ENCODE data around the gene ZCCHC14. TPM values are rescaled to one million over a fixed set of nuclear protein-coding genes. Genes with fewer than 3 reads are reported as not detected.

ZCCHC14 gene
- total and polyA plus RNA-seq, 10 donors, result 1.6 to 18.3 (median 13.2) TPM

DNA sequence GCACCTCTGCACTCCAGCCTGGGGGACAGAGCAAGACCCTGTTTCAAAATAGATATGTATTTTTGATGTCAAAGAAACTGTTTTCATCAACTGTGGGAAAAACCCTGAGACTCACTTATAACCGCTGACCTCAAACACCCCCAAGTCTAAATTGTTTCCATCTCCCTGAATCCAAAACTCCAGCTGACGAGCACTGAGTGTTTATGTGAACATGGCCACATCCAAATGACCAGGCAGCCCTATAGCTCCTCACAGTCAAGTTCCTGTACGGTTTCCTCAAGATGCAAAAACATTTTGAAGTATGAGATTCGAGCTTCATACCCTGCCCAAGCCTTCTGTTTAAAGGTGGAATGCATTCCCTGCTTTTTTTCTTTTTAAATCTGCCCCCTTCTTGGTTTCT lies 45.3 kb upstream of the ZCCHC14 start:
- 45 to 79% (median 58%) methylated on average over 4 of the region's 4 CpGs for WGBS, 5 donors
- no peak overlapping the region for H3K4me3 ChIP-seq
- H3K27ac ChIP-seq, result no peak overlapping the region
- no peaks in the 10 kb centered on the region for H3K36me3 ChIP-seq
- no peak for DNase-seq
- peaks cover 0 to 27% (median 8%) of the 10 kb centered on the region in 8 donors for H3K9me3 ChIP-seq
- peaks cover 0 to 67% (median 15%) of the 10 kb centered on the region in 7 donors for H3K27me3 ChIP-seq (replicated peaks in 1 of 7)
- TF ChIP-seq POLR2A (IDR thresholded peaks at IDR 0.05) (no peak), POLR2AphosphoS5 (IDR thresholded peaks at IDR 0.05) (no peak)
- TF ChIP-seq, protein P1, sequence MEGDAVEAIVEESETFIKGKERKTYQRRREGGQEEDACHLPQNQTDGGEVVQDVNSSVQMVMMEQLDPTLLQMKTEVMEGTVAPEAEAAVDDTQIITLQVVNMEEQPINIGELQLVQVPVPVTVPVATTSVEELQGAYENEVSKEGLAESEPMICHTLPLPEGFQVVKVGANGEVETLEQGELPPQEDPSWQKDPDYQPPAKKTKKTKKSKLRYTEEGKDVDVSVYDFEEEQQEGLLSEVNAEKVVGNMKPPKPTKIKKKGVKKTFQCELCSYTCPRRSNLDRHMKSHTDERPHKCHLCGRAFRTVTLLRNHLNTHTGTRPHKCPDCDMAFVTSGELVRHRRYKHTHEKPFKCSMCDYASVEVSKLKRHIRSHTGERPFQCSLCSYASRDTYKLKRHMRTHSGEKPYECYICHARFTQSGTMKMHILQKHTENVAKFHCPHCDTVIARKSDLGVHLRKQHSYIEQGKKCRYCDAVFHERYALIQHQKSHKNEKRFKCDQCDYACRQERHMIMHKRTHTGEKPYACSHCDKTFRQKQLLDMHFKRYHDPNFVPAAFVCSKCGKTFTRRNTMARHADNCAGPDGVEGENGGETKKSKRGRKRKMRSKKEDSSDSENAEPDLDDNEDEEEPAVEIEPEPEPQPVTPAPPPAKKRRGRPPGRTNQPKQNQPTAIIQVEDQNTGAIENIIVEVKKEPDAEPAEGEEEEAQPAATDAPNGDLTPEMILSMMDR (IDR thresholded peaks at IDR 0.05 in 8 of 11, conservative IDR thresholded peaks at IDR 0.05 in 3 of 11), result no peak
- no peaks in the 10 kb centered on the region for H3K4me1 ChIP-seq
- intact Hi-C loops (cut with DNase I; ENCODE audit: low total_unique reads), result no loop called here

DNA sequence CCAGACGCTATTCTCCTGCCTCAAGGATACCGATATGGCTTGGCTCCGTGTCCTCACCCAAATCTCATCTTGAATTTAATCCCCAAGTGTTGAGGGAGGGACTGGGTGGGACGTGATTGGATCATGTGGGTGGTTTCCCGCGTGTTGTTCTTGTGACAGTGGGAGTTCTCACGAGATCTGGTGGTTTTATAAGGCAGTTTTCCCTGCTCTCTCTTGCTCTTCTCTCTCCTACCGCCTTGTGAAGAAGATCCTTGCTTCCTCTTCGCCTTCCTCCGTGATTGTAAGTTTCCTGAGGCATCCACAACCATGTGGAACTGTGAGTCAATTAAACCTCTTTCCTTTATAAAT lies 43.9 kb upstream of the ZCCHC14 start:
- H3K27me3 ChIP-seq (replicated peaks in 1 of 7), result peaks cover 0 to 58% (median 15%) of the 10 kb centered on the region in 7 donors
- no peaks in the 10 kb centered on the region for H3K36me3 ChIP-seq
- H3K9me3 ChIP-seq, result peaks cover 0 to 41% (median 21%) of the 10 kb centered on the region in 8 donors
- 77 to 87% (median 79%) methylated on average over 10 of the region's 10 CpGs for WGBS, 5 donors
- no peak overlapping the region for H3K4me3 ChIP-seq
- no peaks in the 10 kb centered on the region for H3K4me1 ChIP-seq
- TF ChIP-seq POLR2AphosphoS5 (IDR thresholded peaks at IDR 0.05) (no peak), POLR2A (IDR thresholded peaks at IDR 0.05) (no peak)
- TF ChIP-seq, protein P1 (IDR thresholded peaks at IDR 0.05 in 8 of 11, conservative IDR thresholded peaks at IDR 0.05 in 3 of 11), result no peak
- H3K27ac ChIP-seq, result no peak overlapping the region
- no peak for DNase-seq
- intact Hi-C loops (cut with DNase I; ENCODE audit: low total_unique reads), result no loop called here

DNA sequence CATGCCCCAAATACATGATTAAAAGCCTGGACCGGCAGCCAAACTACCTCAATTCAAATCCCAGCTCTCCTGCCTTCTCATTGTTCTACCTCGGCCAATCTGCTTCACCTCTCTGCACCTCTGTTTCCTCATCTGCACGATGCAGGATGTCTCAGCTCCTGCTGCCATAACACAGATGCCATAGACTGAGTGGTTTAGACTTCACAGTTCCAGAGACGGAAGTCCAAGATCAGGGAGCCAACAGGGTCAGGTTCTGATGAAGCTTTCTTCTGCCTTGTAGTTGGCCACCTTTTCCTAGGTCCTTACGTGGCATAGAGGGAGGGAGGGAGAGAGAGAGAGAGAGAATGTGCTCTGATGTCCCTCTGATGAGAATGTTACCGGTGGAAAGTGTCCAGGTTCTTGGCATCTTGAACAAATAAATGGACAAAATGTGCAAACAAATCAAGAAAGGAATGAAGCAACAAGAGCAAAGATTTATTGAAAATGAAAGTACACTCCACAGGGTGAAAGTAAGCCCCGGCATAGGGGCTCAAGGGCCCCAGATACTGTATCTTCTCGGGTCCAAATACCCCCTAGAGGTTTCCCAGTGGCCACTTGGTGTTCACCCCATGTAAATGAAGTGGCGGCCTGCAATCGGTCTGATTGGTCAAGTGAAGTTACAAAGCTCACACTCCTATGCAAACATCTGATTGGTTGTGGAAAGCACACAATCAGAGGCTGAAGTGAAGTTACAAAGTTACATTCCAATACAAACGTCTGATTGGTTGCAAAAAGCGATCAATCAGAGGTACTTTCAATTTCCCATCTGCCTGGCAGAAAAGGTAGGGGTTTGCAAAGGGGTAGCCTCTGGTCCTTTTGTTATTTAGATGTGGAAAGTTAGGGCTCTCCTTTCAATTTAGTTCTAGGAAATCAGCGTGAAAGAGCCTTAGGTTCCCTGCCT lies 43.3 kb upstream of the ZCCHC14 start:
- Histone ChIP-seq H3K4me1 (no peaks in the 10 kb centered on the region), H3K27ac (no peak overlapping the region), H3K9me3 (peaks cover 0 to 47% (median 22%) of the 10 kb centered on the region in 8 donors), H3K27me3 (replicated peaks in 1 of 7) (peaks cover 0 to 58% (median 13%) of the 10 kb centered on the region in 7 donors), H3K4me3 (no peak overlapping the region), H3K36me3 (no peaks in the 10 kb centered on the region)
- no peak for DNase-seq
- 72 to 80% (median 77%) methylated on average over 13 of the region's 13 CpGs for WGBS, 5 donors
- TF ChIP-seq POLR2AphosphoS5 (IDR thresholded peaks at IDR 0.05) (no peak), POLR2A (IDR thresholded peaks at IDR 0.05) (no peak)
- TF ChIP-seq, protein P1 (IDR thresholded peaks at IDR 0.05 in 8 of 11, conservative IDR thresholded peaks at IDR 0.05 in 3 of 11), result no peak
- intact Hi-C loops (cut with DNase I; ENCODE audit: low total_unique reads), result no loop called here

DNA sequence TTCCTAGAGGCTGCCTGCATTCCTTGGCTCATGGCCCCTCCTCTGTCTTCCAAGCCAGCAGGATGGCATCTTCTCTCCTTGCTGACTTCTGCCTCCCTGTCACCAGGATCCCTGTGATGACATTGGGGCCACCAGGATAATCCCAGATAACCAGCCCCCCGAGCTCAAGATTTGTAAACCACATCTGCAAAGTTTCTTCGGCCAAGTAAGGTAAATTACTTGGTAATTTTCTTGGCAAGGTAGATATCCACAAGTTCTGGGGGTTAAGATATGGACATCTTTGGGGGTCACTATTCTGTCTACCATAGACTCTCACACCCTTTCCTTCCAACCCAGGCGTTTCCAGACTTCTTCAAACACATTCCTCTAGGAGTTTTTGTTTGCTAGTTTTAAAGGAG lies 42.6 kb upstream of the ZCCHC14 start:
- Histone ChIP-seq H3K36me3 (no peaks in the 10 kb centered on the region), H3K4me3 (no peak overlapping the region), H3K27me3 (replicated peaks in 1 of 7) (peaks cover 0 to 54% (median 6%) of the 10 kb centered on the region in 7 donors), H3K4me1 (no peaks in the 10 kb centered on the region), H3K27ac (no peak overlapping the region), H3K9me3 (peaks cover 0 to 54% (median 26%) of the 10 kb centered on the region in 8 donors)
- intact Hi-C loops (cut with DNase I; ENCODE audit: low total_unique reads), result no loop called here
- TF ChIP-seq POLR2AphosphoS5 (IDR thresholded peaks at IDR 0.05), result no peak
- TF ChIP-seq, protein P1 (IDR thresholded peaks at IDR 0.05 in 8 of 11, conservative IDR thresholded peaks at IDR 0.05 in 3 of 11), result no peak
- no peak for TF ChIP-seq POLR2A (IDR thresholded peaks at IDR 0.05)
- 48 to 53% (median 50%) methylated on average over 3 of the region's 3 CpGs for WGBS, 5 donors
- no peak for DNase-seq

Measured in spleen (tissue), 11 donors.